HepG2 (cell line): Measurements from ENCODE around the gene ANKRD29. TPM values are rescaled to one million over a fixed set of nuclear protein-coding genes. Genes with fewer than 3 reads are reported as not detected.
A peak's percentile ranks its signal among the peaks of the same experiment; 100 is the strongest.

ENCODE experiments used
- BRD4 ChIP-seq: sonication (generic); formaldehyde crosslinking; IDR thresholded peaks from 2 replicates; pipeline ENCODE4 v1.4.0; 2020; ENCODE audit warnings: missing genetic modification reagents
- CREB1 ChIP-seq, 2 experiments: fragments of 450-650 bp in 1 of 2; IDR thresholded peaks; 2 replicates each; pipeline ENCODE4 v1.6.1; 2016 to 2017; ENCODE audit warnings: control low read depth in 1 of 2, mild to moderate bottlenecking in 1 of 2, missing compliant biosample characterization in 1 of 2, missing genetic modification characterization in 1 of 2
- EED ChIP-seq: sonication (generic); formaldehyde crosslinking; IDR thresholded peaks from 2 replicates; pipeline ENCODE4 v1.5.0; 2020; ENCODE audit warnings: mild to moderate bottlenecking, missing genetic modification reagents
- ETV5 ChIP-seq: IDR thresholded peaks from 2 replicates; pipeline ENCODE4 v1.6.1; 2018; ENCODE audit warnings: missing biosample characterization, missing genetic modification reagents, inconsistent platforms, borderline replicate concordance
- FOXJ3 ChIP-seq: sonication (generic); formaldehyde crosslinking; IDR thresholded peaks from 2 replicates; pipeline ENCODE4 v1.4.0; 2020; ENCODE audit warnings: missing genetic modification reagents, mild to moderate bottlenecking, borderline replicate concordance
- FOXK1 ChIP-seq: sonication (generic); formaldehyde crosslinking; IDR thresholded peaks from 2 replicates; pipeline ENCODE4 v1.4.0; 2020; ENCODE audit warnings: low read depth, missing genetic modification reagents, borderline replicate concordance
- HNF4G ChIP-seq, 2 experiments: sonication (generic) in 1 of 2; formaldehyde crosslinking in 1 of 2; IDR thresholded peaks; 2 replicates each; pipeline versions ENCODE4 v1.4.0 to v1.6.1; 2011 to 2020; ENCODE audit warnings: borderline replicate concordance in 2 of 2, low read depth in 2 of 2, mild to moderate bottlenecking in 2 of 2, low read length in 1 of 2, missing genetic modification reagents in 1 of 2, moderate library complexity in 1 of 2
- KDM2A ChIP-seq: sonication (generic); formaldehyde crosslinking; IDR thresholded peaks from 2 replicates; pipeline ENCODE4 v1.4.0; 2020; ENCODE audit warnings: low read depth, missing genetic modification reagents, borderline replicate concordance
- NFKBIZ ChIP-seq: IDR thresholded peaks from 2 replicates; pipeline ENCODE4 v1.6.1; 2018; ENCODE audit warnings: missing genetic modification reagents, missing compliant biosample characterization
- REL ChIP-seq: sonication (generic); formaldehyde crosslinking; conservative IDR thresholded peaks from 2 replicates; pipeline ENCODE4 v1.8.0; 2022; ENCODE audit warnings: mild to moderate bottlenecking, missing genetic modification reagents, moderate library complexity
- ZFP1 ChIP-seq: IDR thresholded peaks from 2 replicates; pipeline ENCODE4 v1.6.1; 2016
- ZMYM3 ChIP-seq: sonication (generic); formaldehyde crosslinking; IDR thresholded peaks from 2 replicates; pipeline ENCODE4 v1.5.1; 2020; ENCODE audit warnings: mild to moderate bottlenecking, missing genetic modification reagents
- ZNF501 ChIP-seq: sonication (generic); formaldehyde crosslinking; IDR thresholded peaks from 2 replicates; pipeline ENCODE4 v1.5.1; 2020; ENCODE audit warnings: mild to moderate bottlenecking, moderate library complexity, missing genetic modification reagents
- ZNF572 ChIP-seq: sonication (generic); formaldehyde crosslinking; IDR thresholded peaks from 2 replicates; pipeline ENCODE4 v1.5.1; 2020; ENCODE audit warnings: mild to moderate bottlenecking, missing genetic modification reagents
- ZNF737 ChIP-seq: sonication (generic); formaldehyde crosslinking; IDR thresholded peaks from 2 replicates; pipeline ENCODE4 v1.5.0; 2020; ENCODE audit warnings: missing genetic modification reagents, mild to moderate bottlenecking, borderline replicate concordance
- polyA plus RNA-seq, 8 experiments: library from polyadenylated mRNA; depleted of rRNA in 3 of 8; stranded (reverse) in 7 of 8; unstranded in 1 of 8; fragments of >200 nt; fragmentation: Illumina TruSeq in 4 of 8; extraction: Trizol in 4 of 8; gene quantifications; 2 replicates each; pipeline versions ENCODE4 v1.2.1 to v1.2.3, GENCODE V29; 2011 to 2016; ENCODE audit warnings: low read depth in 4 of 8, missing spikeins in 1 of 8, mixed read lengths in 1 of 8; ENCODE audit not compliant: insufficient read depth in 1 of 8
- total RNA-seq, 5 experiments: library from RNA; depleted of rRNA; stranded (reverse); fragments of >200 nt; fragmentation: Illumina TruSeq; extraction: Trizol; gene quantifications; 2 replicates each; pipeline ENCODE4 v1.2.3, GENCODE V29; 2016; ENCODE audit warnings: low read depth in 1 of 5
- TF ChIP-seq, protein P1 (sequence below): sonication (generic); formaldehyde crosslinking; IDR thresholded peaks from 2 replicates; pipeline ENCODE4 v1.4.0; 2020; ENCODE audit warnings: mild to moderate bottlenecking, missing genetic modification reagents, borderline replicate concordance
- TF ChIP-seq, protein P2 (sequence below): sonication (generic); formaldehyde crosslinking; IDR thresholded peaks from 2 replicates; pipeline ENCODE4 v1.4.0; 2020; ENCODE audit warnings: missing genetic modification reagents
- TF ChIP-seq, protein P3 (sequence below): sonication (generic); formaldehyde crosslinking; IDR thresholded peaks from 2 replicates; pipeline ENCODE4 v1.4.0; 2020; ENCODE audit warnings: missing genetic modification reagents, borderline replicate concordance

The ANKRD29 gene
- total and polyA plus RNA-seq, 2 of the 13 experiments (the other 11 are each of a cell fraction or from before 2014, with no cell fraction given): not detected

DNA sequence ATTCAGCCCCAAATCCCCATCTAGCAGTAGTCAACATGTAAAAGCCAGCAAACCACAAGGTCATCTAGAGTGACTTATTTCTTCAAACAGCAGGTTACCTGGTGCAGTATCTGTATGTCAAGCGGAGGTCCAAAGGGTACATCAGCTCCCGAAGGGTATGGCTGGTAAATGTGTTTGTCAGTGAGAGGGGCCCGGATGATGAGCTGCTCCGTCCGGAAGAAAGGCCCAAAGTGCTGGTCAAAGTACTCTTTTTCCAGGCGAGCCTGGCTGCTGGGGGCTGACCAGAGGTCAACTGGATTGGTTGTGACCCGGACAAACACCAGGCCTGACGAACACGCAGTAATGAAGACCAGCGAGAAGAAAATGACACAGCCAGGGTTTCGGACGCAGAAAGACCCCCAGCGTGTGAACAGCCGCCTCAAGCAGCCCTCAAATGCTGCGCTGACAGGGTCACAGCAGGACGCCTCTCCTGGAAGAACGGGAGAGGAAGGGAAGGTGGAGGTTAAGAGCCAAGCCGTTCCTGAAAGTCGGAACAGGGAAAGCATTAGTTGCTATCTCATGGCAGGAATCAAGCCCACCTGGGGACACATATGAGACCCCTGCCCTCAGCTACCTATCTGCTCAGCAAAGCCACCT, 106.4 kb downstream of the ANKRD29 start (continued):
- TF ChIP-seq, protein P1, sequence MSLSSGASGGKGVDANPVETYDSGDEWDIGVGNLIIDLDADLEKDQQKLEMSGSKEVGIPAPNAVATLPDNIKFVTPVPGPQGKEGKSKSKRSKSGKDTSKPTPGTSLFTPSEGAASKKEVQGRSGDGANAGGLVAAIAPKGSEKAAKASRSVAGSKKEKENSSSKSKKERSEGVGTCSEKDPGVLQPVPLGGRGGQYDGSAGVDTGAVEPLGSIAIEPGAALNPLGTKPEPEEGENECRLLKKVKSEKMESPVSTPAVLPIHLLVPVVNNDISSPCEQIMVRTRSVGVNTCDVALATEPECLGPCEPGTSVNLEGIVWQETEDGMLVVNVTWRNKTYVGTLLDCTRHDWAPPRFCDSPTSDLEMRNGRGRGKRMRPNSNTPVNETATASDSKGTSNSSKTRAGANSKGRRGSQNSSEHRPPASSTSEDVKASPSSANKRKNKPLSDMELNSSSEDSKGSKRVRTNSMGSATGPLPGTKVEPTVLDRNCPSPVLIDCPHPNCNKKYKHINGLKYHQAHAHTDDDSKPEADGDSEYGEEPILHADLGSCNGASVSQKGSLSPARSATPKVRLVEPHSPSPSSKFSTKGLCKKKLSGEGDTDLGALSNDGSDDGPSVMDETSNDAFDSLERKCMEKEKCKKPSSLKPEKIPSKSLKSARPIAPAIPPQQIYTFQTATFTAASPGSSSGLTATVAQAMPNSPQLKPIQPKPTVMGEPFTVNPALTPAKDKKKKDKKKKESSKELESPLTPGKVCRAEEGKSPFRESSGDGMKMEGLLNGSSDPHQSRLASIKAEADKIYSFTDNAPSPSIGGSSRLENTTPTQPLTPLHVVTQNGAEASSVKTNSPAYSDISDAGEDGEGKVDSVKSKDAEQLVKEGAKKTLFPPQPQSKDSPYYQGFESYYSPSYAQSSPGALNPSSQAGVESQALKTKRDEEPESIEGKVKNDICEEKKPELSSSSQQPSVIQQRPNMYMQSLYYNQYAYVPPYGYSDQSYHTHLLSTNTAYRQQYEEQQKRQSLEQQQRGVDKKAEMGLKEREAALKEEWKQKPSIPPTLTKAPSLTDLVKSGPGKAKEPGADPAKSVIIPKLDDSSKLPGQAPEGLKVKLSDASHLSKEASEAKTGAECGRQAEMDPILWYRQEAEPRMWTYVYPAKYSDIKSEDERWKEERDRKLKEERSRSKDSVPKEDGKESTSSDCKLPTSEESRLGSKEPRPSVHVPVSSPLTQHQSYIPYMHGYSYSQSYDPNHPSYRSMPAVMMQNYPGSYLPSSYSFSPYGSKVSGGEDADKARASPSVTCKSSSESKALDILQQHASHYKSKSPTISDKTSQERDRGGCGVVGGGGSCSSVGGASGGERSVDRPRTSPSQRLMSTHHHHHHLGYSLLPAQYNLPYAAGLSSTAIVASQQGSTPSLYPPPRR (CRISPR knock-in tag): peak; percentile 78
- TF ChIP-seq EED (CRISPR knock-in tag) (no peak), BRD4 (CRISPR knock-in tag) (peak; percentile 84; the same call in 1 of the 2 replicates), ZNF737 (CRISPR knock-in tag) (no peak), FOXJ3 (CRISPR knock-in tag) (peak; percentile 90; the same call in 1 of the 2 replicates), ZNF572 (CRISPR knock-in tag) (peak; percentile 76; the same call in 1 of the 2 replicates), ZNF501 (CRISPR knock-in tag) (peak; percentile 93), KDM2A (peak; percentile 84), ETV5 (CRISPR knock-in tag) (peak; percentile 99), HNF4G (IDR thresholded peaks at IDR 0.05; ENCODE audit: borderline replicate concordance, low read depth, low read length) (peak; percentile 96), HNF4G (CRISPR knock-in tag; IDR thresholded peaks at IDR 0.05; ENCODE audit: borderline replicate concordance, low read depth) (peak; percentile 100), FOXK1 (CRISPR knock-in tag) (0 out of 2 replicates have a peak, but pooled peaks have one; percentile 49), CREB1 (IDR thresholded peaks at IDR 0.05) (no peak), CREB1 (CRISPR knock-in tag; IDR thresholded peaks at IDR 0.05) (peak; percentile 76), ZMYM3 (CRISPR knock-in tag) (peak; percentile 90), ZFP1 (CRISPR knock-in tag) (peak; percentile 71; the same call in 1 of the 2 replicates), NFKBIZ (CRISPR knock-in tag) (peak; percentile 65; the same call in 1 of the 2 replicates), REL (CRISPR knock-in tag) (no peak)
- TF ChIP-seq, protein P2, sequence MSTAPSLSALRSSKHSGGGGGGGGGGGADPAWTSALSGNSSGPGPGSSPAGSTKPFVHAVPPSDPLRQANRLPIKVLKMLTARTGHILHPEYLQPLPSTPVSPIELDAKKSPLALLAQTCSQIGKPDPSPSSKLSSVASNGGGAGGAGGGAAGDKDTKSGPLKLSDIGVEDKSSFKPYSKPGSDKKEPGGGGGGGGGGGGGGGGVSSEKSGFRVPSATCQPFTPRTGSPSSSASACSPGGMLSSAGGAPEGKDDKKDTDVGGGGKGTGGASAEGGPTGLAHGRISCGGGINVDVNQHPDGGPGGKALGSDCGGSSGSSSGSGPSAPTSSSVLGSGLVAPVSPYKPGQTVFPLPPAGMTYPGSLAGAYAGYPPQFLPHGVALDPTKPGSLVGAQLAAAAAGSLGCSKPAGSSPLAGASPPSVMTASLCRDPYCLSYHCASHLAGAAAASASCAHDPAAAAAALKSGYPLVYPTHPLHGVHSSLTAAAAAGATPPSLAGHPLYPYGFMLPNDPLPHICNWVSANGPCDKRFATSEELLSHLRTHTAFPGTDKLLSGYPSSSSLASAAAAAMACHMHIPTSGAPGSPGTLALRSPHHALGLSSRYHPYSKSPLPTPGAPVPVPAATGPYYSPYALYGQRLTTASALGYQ (CRISPR knock-in tag): peak; percentile 78
- TF ChIP-seq, protein P3, sequence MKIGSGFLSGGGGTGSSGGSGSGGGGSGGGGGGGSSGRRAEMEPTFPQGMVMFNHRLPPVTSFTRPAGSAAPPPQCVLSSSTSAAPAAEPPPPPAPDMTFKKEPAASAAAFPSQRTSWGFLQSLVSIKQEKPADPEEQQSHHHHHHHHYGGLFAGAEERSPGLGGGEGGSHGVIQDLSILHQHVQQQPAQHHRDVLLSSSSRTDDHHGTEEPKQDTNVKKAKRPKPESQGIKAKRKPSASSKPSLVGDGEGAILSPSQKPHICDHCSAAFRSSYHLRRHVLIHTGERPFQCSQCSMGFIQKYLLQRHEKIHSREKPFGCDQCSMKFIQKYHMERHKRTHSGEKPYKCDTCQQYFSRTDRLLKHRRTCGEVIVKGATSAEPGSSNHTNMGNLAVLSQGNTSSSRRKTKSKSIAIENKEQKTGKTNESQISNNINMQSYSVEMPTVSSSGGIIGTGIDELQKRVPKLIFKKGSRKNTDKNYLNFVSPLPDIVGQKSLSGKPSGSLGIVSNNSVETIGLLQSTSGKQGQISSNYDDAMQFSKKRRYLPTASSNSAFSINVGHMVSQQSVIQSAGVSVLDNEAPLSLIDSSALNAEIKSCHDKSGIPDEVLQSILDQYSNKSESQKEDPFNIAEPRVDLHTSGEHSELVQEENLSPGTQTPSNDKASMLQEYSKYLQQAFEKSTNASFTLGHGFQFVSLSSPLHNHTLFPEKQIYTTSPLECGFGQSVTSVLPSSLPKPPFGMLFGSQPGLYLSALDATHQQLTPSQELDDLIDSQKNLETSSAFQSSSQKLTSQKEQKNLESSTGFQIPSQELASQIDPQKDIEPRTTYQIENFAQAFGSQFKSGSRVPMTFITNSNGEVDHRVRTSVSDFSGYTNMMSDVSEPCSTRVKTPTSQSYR: peak; percentile 54; the same call in 1 of the 2 replicates
